Measurements from ENCODE around the gene CPLX4. TPM values are rescaled to one million over a fixed set of nuclear protein-coding genes. Genes with fewer than 3 reads are reported as not detected.
"Not testable (repeated sequence)": the region's sequence is repeated elsewhere in the genome, so short reads cannot be mapped to it uniquely, and the experiment has no call there.

Gene CPLX4
- polyA plus RNA-seq, 4 donors, result not detected

- 87 to 95% (median 89%) methylated on average over 14 to 30 of the region's 30 CpGs for WGBS, 3 donors
Observed at GRCh38 chr18:59255491-59255890, 63.0 kb downstream of the CPLX4 start.

GRCh38 chr18:59249199-59249774 lies 69.2 kb downstream of the CPLX4 start:
- Histone ChIP-seq H3K36me3 (ENCODE audit: control insufficient read depth in 3 of 3, insufficient read depth in 2 of 3, low read depth in 1 of 3, low read length in 3 of 3) (no peaks in the 10 kb centered on the region), H3K9me3 (ENCODE audit: control insufficient read depth in 2 of 2, insufficient read depth in 1 of 2, low read depth in 1 of 2, low read length in 1 of 2) (no peaks in the 10 kb centered on the region), H3K4me1 (ENCODE audit: control insufficient read depth in 3 of 3, insufficient read depth in 2 of 3, low read depth in 1 of 3, low read length in 2 of 3) (no peaks in the 10 kb centered on the region), H3K27me3 (ENCODE audit: control insufficient read depth in 3 of 3, insufficient read depth in 3 of 3, low read length in 3 of 3) (peaks cover 0 to 5% (median 5%) of the 10 kb centered on the region in 3 donors), H3K27ac (ENCODE audit: low read depth in 1 of 3, low read length in 2 of 3) (no peak overlapping the region), H3K4me3 (ENCODE audit: low read depth in 1 of 3, low read length in 3 of 3) (no peak overlapping the region)
- WGBS, 3 donors, result 20 to 24% (median 22%) methylated on average over 5 of the region's 5 CpGs
- peak; percentile 56 to 59 for DNase-seq
- no peak for FAIRE-seq

More at GRCh38 chr18:59255491-59255890, 63.0 kb downstream of the CPLX4 start:
- DNase-seq; H3K27me3 ChIP-seq (ENCODE audit: control insufficient read depth in 3 of 3, insufficient read depth in 3 of 3, low read length in 3 of 3); H3K27ac ChIP-seq (ENCODE audit: low read depth in 1 of 3, low read length in 2 of 3); H3K4me3 ChIP-seq (ENCODE audit: low read depth in 1 of 3, low read length in 3 of 3); H3K36me3 ChIP-seq (ENCODE audit: control insufficient read depth in 3 of 3, insufficient read depth in 2 of 3, low read depth in 1 of 3, low read length in 3 of 3); H3K4me1 ChIP-seq (ENCODE audit: control insufficient read depth in 3 of 3, insufficient read depth in 2 of 3, low read depth in 1 of 3, low read length in 2 of 3); FAIRE-seq; H3K9me3 ChIP-seq (ENCODE audit: control insufficient read depth in 2 of 2, insufficient read depth in 1 of 2, low read depth in 1 of 2, low read length in 1 of 2): not testable (repeated sequence)

GRCh38 chr18:59246796-59247195 lies 71.7 kb downstream of the CPLX4 start:
- WGBS, 3 donors, result 45 to 48% (median 47%) methylated on average over 4 of the region's 4 CpGs
- Histone ChIP-seq H3K27me3 (ENCODE audit: control insufficient read depth in 3 of 3, insufficient read depth in 3 of 3, low read length in 3 of 3) (peaks cover 0 to 5% (median 5%) of the 10 kb centered on the region in 3 donors), H3K27ac (ENCODE audit: low read depth in 1 of 3, low read length in 2 of 3) (no peak overlapping the region), H3K4me1 (ENCODE audit: control insufficient read depth in 3 of 3, insufficient read depth in 2 of 3, low read depth in 1 of 3, low read length in 2 of 3) (no peaks in the 10 kb centered on the region), H3K36me3 (ENCODE audit: control insufficient read depth in 3 of 3, insufficient read depth in 2 of 3, low read depth in 1 of 3, low read length in 3 of 3) (no peaks in the 10 kb centered on the region), H3K4me3 (ENCODE audit: low read depth in 1 of 3, low read length in 3 of 3) (no peak overlapping the region), H3K9me3 (ENCODE audit: control insufficient read depth in 2 of 2, insufficient read depth in 1 of 2, low read depth in 1 of 2, low read length in 1 of 2) (no peaks in the 10 kb centered on the region)
- FAIRE-seq (no peak), DNase-seq (no peak)

Other genes with a start within 250 kb of the CPLX4 start
- 100 to 1,000 TPM in 2 of 4 donors, 10 to 100 TPM in 2; 38.7 to 164 (median 104) TPM for gene SEC11C, start 178.8 kb downstream of the CPLX4 start, polyA plus RNA-seq
- gene GRP, start 98.5 kb downstream of the CPLX4 start, polyA plus RNA-seq, result under 1 TPM in 1 of 4 donors, not detected in 3; 0.18 TPM
- under 1 TPM in 1 of 4 donors, not detected in 3; 0.01 TPM for gene RAX, start 45.2 kb downstream of the CPLX4 start, polyA plus RNA-seq
- gene LMAN1, start 40.6 kb upstream of the CPLX4 start, polyA plus RNA-seq, result 10 to 100 TPM; 10.5 to 98.9 (median 22.8) TPM

Data from small intestine (tissue), 7 donors.